Peyer's patch (tissue), 4 donors: ENCODE measurements around the gene ZNF133.

Source experiments
- POLR2A ChIP-seq, 2 donors: fragments of 450-650 bp; IDR thresholded peaks; one replicate each; pipeline ENCODE4 v1.5.1; 2017; ENCODE audit warnings: antibody characterized with exemption in 2 of 2, mild to moderate bottlenecking in 2 of 2, moderate library complexity in 2 of 2
- TF ChIP-seq, protein P1 (sequence below), 6 experiments: fragments of 450-650 bp in 4 of 6; fragments of 200-600 bp in 2 of 6; sonication (generic) in 1 of 6; IDR thresholded peaks; one replicate each; pipeline ENCODE4 v1.5.1; 2017 to 2019; ENCODE audit warnings: antibody characterized with exemption in 6 of 6, mild to moderate bottlenecking in 3 of 6, moderate library complexity in 1 of 6

DNA sequence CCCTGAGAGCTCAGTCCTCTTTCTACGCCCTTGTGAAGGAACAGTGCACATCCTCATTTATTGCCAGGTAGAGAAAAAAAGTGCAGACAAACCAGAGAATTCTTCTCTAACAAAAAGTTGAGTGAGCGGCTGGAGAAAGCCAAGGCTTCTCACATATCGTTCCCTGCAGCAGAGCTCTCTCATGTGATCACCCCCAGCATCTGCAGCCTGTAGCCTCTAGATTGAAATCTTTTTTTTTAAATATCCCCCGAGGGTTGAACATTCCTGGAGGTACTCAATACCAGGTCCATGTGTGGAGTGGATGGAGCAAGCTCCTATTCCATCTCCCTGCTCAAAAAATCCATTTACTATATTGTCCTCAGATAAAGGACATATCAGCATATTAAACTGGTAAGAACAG, 22.9 kb upstream of the ZNF133 start:
- TF ChIP-seq, protein P1, sequence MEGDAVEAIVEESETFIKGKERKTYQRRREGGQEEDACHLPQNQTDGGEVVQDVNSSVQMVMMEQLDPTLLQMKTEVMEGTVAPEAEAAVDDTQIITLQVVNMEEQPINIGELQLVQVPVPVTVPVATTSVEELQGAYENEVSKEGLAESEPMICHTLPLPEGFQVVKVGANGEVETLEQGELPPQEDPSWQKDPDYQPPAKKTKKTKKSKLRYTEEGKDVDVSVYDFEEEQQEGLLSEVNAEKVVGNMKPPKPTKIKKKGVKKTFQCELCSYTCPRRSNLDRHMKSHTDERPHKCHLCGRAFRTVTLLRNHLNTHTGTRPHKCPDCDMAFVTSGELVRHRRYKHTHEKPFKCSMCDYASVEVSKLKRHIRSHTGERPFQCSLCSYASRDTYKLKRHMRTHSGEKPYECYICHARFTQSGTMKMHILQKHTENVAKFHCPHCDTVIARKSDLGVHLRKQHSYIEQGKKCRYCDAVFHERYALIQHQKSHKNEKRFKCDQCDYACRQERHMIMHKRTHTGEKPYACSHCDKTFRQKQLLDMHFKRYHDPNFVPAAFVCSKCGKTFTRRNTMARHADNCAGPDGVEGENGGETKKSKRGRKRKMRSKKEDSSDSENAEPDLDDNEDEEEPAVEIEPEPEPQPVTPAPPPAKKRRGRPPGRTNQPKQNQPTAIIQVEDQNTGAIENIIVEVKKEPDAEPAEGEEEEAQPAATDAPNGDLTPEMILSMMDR (IDR thresholded peaks at IDR 0.05), result no peak
- no peak for TF ChIP-seq POLR2A (IDR thresholded peaks at IDR 0.05)
